Psoas muscle (tissue), 7 donors: ENCODE data around the gene OTX2. TPM values are rescaled to one million over a fixed set of nuclear protein-coding genes. Genes with fewer than 3 reads are reported as not detected.

Experiments
- polyA plus RNA-seq, 3 donors: library from polyadenylated mRNA; stranded (reverse); fragments of 200-250 nt; gene quantifications; one replicate each; pipeline ENCODE4 v1.2.3, GENCODE V29; 2013
- total RNA-seq, 4 donors: library from RNA; stranded (reverse); fragmentation: NEBNext Ultra II Directional in 2 of 4; extraction: Animal tissue kit (Norgen Biotek cat#: 25700) in 2 of 4; gene quantifications; one replicate each; pipeline versions ENCODE4 v1.2.1 to v1.2.4, GENCODE V29; 2021 to 2023
- donor health status: healthy with polysubstance abuse.
- donor health status: DM: no; HTN: no; CAD: no; lungs with moderate emphysema.
- donor health status: Bipolar disorder and iron deficiency.
- donor health status: healthy.
- donor health status: DM: no; HTN: no; CAD: no.
- donor health status: DM: no; HTN: no; CAD: no.
- donor health status: DM: yes; HTN: yes; CAD: no.

The OTX2 gene
- total and polyA plus RNA-seq, 7 donors = not detected

Other genes starting within 250 kb of the OTX2 start
- gene TMEM260, start 230.7 kb downstream of the OTX2 start, total RNA-seq = 1 to 10 TPM; 2.7 to 7.4 (median 4.5) TPM
- 1 to 10 TPM; 2.5 to 3.8 (median 3.7) TPM for gene TMEM260, start 230.7 kb downstream of the OTX2 start, polyA plus RNA-seq